ENCODE data around the gene PNPLA6. TPM values are rescaled to one million over a fixed set of nuclear protein-coding genes. Genes with fewer than 3 reads are reported as not detected.

The PNPLA6 gene
- total RNA-seq, 4 donors from 2014 or later: 181 to 296 (median 234) TPM

- peaks cover 0 to 22% (median 9%) of the 10 kb centered on the region in 4 donors for H3K4me1 ChIP-seq
- H3K4me3 ChIP-seq: no peak overlapping the region
- H3K36me3 ChIP-seq: peaks cover 0 to 48% (median 0%) of the 10 kb centered on the region in 3 donors
- no peak for TF ChIP-seq POLR2A (IDR thresholded peaks at IDR 0.05)
- TF ChIP-seq, protein P1, sequence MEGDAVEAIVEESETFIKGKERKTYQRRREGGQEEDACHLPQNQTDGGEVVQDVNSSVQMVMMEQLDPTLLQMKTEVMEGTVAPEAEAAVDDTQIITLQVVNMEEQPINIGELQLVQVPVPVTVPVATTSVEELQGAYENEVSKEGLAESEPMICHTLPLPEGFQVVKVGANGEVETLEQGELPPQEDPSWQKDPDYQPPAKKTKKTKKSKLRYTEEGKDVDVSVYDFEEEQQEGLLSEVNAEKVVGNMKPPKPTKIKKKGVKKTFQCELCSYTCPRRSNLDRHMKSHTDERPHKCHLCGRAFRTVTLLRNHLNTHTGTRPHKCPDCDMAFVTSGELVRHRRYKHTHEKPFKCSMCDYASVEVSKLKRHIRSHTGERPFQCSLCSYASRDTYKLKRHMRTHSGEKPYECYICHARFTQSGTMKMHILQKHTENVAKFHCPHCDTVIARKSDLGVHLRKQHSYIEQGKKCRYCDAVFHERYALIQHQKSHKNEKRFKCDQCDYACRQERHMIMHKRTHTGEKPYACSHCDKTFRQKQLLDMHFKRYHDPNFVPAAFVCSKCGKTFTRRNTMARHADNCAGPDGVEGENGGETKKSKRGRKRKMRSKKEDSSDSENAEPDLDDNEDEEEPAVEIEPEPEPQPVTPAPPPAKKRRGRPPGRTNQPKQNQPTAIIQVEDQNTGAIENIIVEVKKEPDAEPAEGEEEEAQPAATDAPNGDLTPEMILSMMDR (IDR thresholded peaks at IDR 0.05): no peak
- DNase-seq: no peak
- no peak overlapping the region for H3K27ac ChIP-seq
- H3K27me3 ChIP-seq: no peaks in the 10 kb centered on the region
- H3K9me3 ChIP-seq: no peaks in the 10 kb centered on the region
Observed at GRCh38 chr19:7526059-7526929, 9.2 kb upstream of the PNPLA6 start.

DNA sequence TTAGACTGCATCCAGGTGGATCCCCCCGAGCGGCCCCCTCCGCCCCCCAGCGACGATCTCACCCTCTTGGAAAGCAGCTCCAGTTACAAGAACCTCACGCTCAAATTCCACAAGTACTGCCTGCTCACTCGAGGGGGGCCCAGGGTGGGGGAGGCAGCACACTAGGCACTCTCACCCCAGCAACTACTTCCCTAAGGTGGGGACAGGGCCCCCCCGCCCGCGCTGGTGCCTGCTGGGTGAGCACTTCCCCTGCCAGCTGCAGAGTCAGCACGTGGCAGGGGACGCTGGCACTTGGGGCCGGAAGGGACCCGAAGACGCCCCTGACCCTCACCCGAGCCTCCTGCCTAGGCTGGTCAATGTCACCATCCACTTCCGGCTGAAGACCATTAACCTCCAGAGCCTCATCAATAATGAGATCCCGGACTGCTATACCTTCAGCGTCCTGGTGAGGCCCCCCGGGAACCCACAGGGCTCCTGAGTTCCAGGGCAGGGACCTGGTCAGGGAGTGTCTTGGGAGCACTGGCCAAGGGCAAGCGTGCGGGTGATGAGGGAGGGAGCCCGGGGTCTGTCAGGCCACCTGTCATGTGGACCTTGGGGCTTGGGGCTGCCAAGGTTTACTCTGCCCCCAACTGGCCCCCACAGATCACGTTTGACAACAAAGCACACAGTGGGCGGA, 7.9 kb upstream of the PNPLA6 start:
- TF ChIP-seq POLR2A (IDR thresholded peaks at IDR 0.05): no peak
- TF ChIP-seq, protein P1 (IDR thresholded peaks at IDR 0.05): no peak
- peak in 1 of 3 donors; percentile 43 for DNase-seq
- Histone ChIP-seq H3K36me3 (peaks cover 0 to 48% (median 0%) of the 10 kb centered on the region in 3 donors), H3K27me3 (no peaks in the 10 kb centered on the region), H3K27ac (no peak overlapping the region), H3K4me1 (peaks cover 0 to 15% (median 8%) of the 10 kb centered on the region in 4 donors), H3K4me3 (no peak overlapping the region), H3K9me3 (no peaks in the 10 kb centered on the region)

DNA sequence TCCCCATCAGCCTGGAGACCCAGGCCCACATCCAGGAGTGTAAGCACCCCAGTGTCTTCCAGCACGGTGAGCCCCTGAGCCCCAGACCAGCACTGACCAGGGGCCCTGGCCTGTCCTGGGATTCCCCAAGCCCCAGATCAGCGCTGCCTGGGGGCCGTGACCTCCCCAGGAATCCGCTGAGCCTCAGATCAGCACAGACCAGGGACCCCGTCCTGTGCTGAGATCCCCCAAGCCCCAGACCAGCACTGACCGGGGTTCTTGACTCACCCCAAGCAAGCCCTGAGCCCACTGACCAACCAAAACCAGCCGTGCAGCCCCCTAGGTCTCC, 7.4 kb upstream of the PNPLA6 start:
- TF ChIP-seq, protein P1 (IDR thresholded peaks at IDR 0.05): no peak
- no peak for TF ChIP-seq POLR2A (IDR thresholded peaks at IDR 0.05)
- Histone ChIP-seq H3K27ac (no peak overlapping the region), H3K4me3 (no peak overlapping the region), H3K4me1 (peaks cover 0 to 15% (median 5%) of the 10 kb centered on the region in 4 donors), H3K9me3 (no peaks in the 10 kb centered on the region), H3K27me3 (no peaks in the 10 kb centered on the region), H3K36me3 (peaks cover 0 to 48% (median 0%) of the 10 kb centered on the region in 3 donors)
- DNase-seq: peak in 1 of 3 donors; percentile 48

- no peak overlapping the region for H3K4me3 ChIP-seq
- no peak for TF ChIP-seq POLR2A (IDR thresholded peaks at IDR 0.05)
- TF ChIP-seq, protein P1 (IDR thresholded peaks at IDR 0.05): no peak
- DNase-seq: no peak
- H3K27ac ChIP-seq: no peak overlapping the region
- H3K36me3 ChIP-seq: peaks cover 0 to 48% (median 0%) of the 10 kb centered on the region in 3 donors
- H3K4me1 ChIP-seq: peaks cover 0 to 15% (median under 1%) of the 10 kb centered on the region in 4 donors
- no peaks in the 10 kb centered on the region for H3K27me3 ChIP-seq
- H3K9me3 ChIP-seq: no peaks in the 10 kb centered on the region
Observed at GRCh38 chr19:7528522-7529245, 6.8 kb upstream of the PNPLA6 start.

DNA sequence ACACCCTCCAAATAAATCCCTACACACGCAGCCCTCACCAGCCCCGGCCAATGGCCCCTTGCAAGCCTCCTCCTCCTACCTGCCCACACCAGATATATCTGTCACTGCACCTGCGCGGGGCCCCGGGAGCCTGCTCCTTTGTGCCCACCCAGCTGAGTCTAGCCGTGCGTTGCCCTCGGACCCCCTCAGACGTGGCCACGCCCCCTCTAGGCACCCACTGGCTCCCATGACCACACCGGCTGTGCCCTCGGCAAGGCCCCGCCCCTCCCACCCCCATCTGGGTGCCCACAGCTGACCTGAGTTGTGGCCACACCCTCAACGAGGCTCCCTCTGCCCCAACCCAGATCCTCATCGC, 6.3 kb upstream of the PNPLA6 start:
- H3K27me3 ChIP-seq: no peaks in the 10 kb centered on the region
- H3K27ac ChIP-seq: no peak overlapping the region
- no peak overlapping the region for H3K4me3 ChIP-seq
- no peaks in the 10 kb centered on the region for H3K9me3 ChIP-seq
- H3K4me1 ChIP-seq: peaks cover 0 to 9% (median 0%) of the 10 kb centered on the region in 4 donors
- peaks cover 0 to 48% (median 0%) of the 10 kb centered on the region in 3 donors for H3K36me3 ChIP-seq
- TF ChIP-seq POLR2A (IDR thresholded peaks at IDR 0.05): no peak
- TF ChIP-seq, protein P1 (IDR thresholded peaks at IDR 0.05): no peak
- peak in 1 of 3 donors; percentile 40 for DNase-seq
